ENCODE data around the gene AFAP1L2.

The AFAP1L2 gene

DNA sequence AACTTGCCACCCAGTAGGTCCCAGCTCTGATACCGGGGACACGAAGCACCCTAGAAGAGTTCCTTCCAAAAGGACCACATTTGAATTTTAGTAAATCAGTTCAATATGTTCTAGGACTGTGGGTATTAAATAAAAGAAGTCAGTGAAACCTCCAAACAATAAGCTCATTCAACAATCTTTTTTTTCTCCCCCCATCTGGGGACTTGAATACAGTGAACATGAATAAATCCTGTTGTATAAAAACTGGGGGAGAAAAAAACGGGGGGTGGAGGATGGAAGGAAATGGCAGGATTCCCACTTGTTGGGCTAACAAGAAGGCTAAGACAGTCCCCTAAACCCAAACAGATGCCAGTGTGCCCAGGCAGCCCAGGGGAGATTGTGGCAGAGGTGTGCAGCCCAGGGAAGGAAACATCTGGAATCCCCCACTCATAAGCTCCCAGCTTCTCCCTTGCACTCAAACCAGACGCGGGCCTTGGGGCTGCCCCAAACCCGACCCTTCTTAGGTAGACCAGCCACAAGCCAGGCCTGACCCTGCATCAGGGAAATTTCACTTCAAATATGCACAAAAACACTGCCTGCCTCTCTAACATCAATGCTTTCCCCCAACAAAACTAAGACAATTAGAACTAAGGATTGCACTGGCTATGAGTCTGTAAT is 8.8 kb downstream of the AFAP1L2 start:
- H3K9me2 ChIP-seq (replicated peaks; ENCODE audit: insufficient read depth, low read length): no peaks in the 10 kb centered on the region
- H3K9ac ChIP-seq (ENCODE audit: low read length): no peak overlapping the region
- H3F3A ChIP-seq (ENCODE audit: insufficient read depth): no peaks in the 10 kb centered on the region
- TF ChIP-seq EZH2phosphoT487 (conservative IDR thresholded peaks at IDR 0.05; ENCODE audit: low read length): no peak
- TF ChIP-seq, protein P1, sequence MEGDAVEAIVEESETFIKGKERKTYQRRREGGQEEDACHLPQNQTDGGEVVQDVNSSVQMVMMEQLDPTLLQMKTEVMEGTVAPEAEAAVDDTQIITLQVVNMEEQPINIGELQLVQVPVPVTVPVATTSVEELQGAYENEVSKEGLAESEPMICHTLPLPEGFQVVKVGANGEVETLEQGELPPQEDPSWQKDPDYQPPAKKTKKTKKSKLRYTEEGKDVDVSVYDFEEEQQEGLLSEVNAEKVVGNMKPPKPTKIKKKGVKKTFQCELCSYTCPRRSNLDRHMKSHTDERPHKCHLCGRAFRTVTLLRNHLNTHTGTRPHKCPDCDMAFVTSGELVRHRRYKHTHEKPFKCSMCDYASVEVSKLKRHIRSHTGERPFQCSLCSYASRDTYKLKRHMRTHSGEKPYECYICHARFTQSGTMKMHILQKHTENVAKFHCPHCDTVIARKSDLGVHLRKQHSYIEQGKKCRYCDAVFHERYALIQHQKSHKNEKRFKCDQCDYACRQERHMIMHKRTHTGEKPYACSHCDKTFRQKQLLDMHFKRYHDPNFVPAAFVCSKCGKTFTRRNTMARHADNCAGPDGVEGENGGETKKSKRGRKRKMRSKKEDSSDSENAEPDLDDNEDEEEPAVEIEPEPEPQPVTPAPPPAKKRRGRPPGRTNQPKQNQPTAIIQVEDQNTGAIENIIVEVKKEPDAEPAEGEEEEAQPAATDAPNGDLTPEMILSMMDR (IDR thresholded peaks at IDR 0.05; ENCODE audit: insufficient read depth, low read length, poor library complexity, severe bottlenecking): no peak
- H3K9me3 ChIP-seq (ENCODE audit: insufficient read depth, low read length): no peaks in the 10 kb centered on the region
- no peaks in the 10 kb centered on the region for H3K79me2 ChIP-seq (ENCODE audit: insufficient read depth, low read length)
- no peak overlapping the region for H2AFZ ChIP-seq (ENCODE audit: low read depth, low read length, severe bottlenecking)
- no peaks in the 10 kb centered on the region for H3K36me3 ChIP-seq (ENCODE audit: low read length)
- H3K4me2 ChIP-seq (ENCODE audit: low read depth, low read length, poor library complexity, severe bottlenecking): no peak overlapping the region
- no peak overlapping the region for H3K27ac ChIP-seq (ENCODE audit: low read depth, low read length)
- no peak overlapping the region for H3K4me3 ChIP-seq (ENCODE audit: insufficient read depth, low read length, poor library complexity, severe bottlenecking)
- H4K20me1 ChIP-seq (ENCODE audit: low read depth, low read length): no peaks in the 10 kb centered on the region
- no peaks in the 10 kb centered on the region for H3K27me3 ChIP-seq (ENCODE audit: low read length)

DNA sequence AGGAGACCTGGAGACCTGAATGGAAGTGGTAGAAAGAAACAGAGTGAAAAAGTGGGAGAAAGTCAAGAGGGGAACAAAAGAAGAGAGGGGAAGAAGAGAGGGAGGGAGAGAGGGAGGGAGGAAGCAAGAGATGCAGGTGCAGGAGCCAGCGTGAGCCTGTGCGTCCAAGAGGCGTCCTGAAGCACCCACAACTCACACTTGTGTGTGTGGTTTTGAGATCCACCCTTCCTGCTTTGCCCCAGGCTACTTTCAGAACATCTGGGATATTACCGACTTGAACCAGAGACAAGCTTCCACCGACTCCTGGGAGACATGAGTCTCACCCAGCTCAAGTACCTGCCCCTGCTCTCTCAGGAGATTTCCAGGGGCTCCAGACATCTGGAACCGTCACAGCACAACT is 9.8 kb downstream of the AFAP1L2 start:
- no peak overlapping the region for H3K27ac ChIP-seq (ENCODE audit: low read depth, low read length)
- H3K79me2 ChIP-seq (ENCODE audit: insufficient read depth, low read length): no peaks in the 10 kb centered on the region
- H2AFZ ChIP-seq (ENCODE audit: low read depth, low read length, severe bottlenecking): no peak overlapping the region
- no peak overlapping the region for H3K4me2 ChIP-seq (ENCODE audit: low read depth, low read length, poor library complexity, severe bottlenecking)
- TF ChIP-seq EZH2phosphoT487 (conservative IDR thresholded peaks at IDR 0.05; ENCODE audit: low read length): no peak
- TF ChIP-seq, protein P1 (IDR thresholded peaks at IDR 0.05; ENCODE audit: insufficient read depth, low read length, poor library complexity, severe bottlenecking): no peak
- no peaks in the 10 kb centered on the region for H3K27me3 ChIP-seq (ENCODE audit: low read length)
- no peaks in the 10 kb centered on the region for H3F3A ChIP-seq (ENCODE audit: insufficient read depth)
- H3K9me2 ChIP-seq (replicated peaks; ENCODE audit: insufficient read depth, low read length): no peaks in the 10 kb centered on the region
- H3K9ac ChIP-seq (ENCODE audit: low read length): no peak overlapping the region
- no peaks in the 10 kb centered on the region for H3K9me3 ChIP-seq (ENCODE audit: insufficient read depth, low read length)
- no peak overlapping the region for H3K4me3 ChIP-seq (ENCODE audit: insufficient read depth, low read length, poor library complexity, severe bottlenecking)
- H3K36me3 ChIP-seq (ENCODE audit: low read length): no peaks in the 10 kb centered on the region
- no peaks in the 10 kb centered on the region for H4K20me1 ChIP-seq (ENCODE audit: low read depth, low read length)

DNA sequence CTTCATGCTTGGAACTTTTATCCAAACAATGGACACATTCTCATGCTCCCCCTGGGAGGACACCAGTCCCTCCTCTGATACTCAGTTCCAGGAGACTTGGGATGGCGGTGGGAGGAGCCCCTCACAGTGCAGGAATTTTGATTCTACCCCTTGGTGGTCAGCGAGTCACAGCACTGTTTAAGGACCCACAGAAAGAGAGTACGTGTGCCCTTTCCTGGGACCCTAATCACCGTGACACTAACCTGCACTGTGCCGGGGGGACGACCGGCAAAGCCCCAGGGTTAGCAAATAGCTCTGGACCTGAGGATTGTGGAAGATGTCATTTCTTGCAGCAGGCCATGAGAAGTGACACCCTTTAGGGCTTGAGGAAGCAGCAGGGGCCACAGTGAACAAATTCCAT is 10.4 kb downstream of the AFAP1L2 start:
- H3K9ac ChIP-seq (ENCODE audit: low read length): no peak overlapping the region
- no peak overlapping the region for H2AFZ ChIP-seq (ENCODE audit: low read depth, low read length, severe bottlenecking)
- H4K20me1 ChIP-seq (ENCODE audit: low read depth, low read length): no peaks in the 10 kb centered on the region
- H3K27ac ChIP-seq (ENCODE audit: low read depth, low read length): no peak overlapping the region
- no peak overlapping the region for H3K4me3 ChIP-seq (ENCODE audit: insufficient read depth, low read length, poor library complexity, severe bottlenecking)
- H3K4me2 ChIP-seq (ENCODE audit: low read depth, low read length, poor library complexity, severe bottlenecking): no peak overlapping the region
- no peaks in the 10 kb centered on the region for H3K9me3 ChIP-seq (ENCODE audit: insufficient read depth, low read length)
- no peaks in the 10 kb centered on the region for H3K79me2 ChIP-seq (ENCODE audit: insufficient read depth, low read length)
- no peaks in the 10 kb centered on the region for H3K36me3 ChIP-seq (ENCODE audit: low read length)
- H3K27me3 ChIP-seq (ENCODE audit: low read length): no peaks in the 10 kb centered on the region
- H3F3A ChIP-seq (ENCODE audit: insufficient read depth): no peaks in the 10 kb centered on the region
- TF ChIP-seq EZH2phosphoT487 (conservative IDR thresholded peaks at IDR 0.05; ENCODE audit: low read length): no peak
- TF ChIP-seq, protein P1 (IDR thresholded peaks at IDR 0.05; ENCODE audit: insufficient read depth, low read length, poor library complexity, severe bottlenecking): no peak
- no peaks in the 10 kb centered on the region for H3K9me2 ChIP-seq (replicated peaks; ENCODE audit: insufficient read depth, low read length)

All from SU-DHL-6 (cell line).